ENCODE data around the gene KCNMB3. TPM values are rescaled to one million over a fixed set of nuclear protein-coding genes. Genes with fewer than 3 reads are reported as not detected.
"Not testable (repeated sequence)": the region's sequence is repeated elsewhere in the genome, so short reads cannot be mapped to it uniquely, and the experiment has no call there.

KCNMB3 gene
- total RNA-seq, 3 donors from 2014 or later, result 3.7 to 7.3 (median 4.9) TPM

DNA sequence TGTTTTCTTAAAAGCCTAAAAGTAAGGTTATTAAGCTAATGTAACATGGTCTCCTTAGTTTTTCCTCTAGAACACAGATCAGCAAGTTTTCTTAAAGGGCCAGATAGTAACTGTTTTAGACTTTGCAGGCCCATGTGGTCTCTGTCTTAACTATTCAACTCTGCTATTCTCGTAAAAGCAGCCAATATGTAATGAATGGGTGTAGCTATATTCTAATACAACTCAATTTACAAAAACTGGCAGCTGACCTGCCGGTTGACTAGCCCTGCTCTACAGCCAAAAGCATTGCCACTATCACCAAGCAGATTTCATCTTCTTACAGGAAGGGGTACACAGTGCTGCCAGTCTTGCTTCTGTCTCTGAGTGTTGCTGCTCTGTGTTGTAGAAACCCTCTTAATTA, 27.4 kb downstream of the KCNMB3 start:
- intact Hi-C loops (cut with DNase I; ENCODE audit: low total_unique reads), result loop anchor here (2.0 kb wide), 1 partner anchor 55 kb away; no protein-coding TSS in a partner anchor

DNA sequence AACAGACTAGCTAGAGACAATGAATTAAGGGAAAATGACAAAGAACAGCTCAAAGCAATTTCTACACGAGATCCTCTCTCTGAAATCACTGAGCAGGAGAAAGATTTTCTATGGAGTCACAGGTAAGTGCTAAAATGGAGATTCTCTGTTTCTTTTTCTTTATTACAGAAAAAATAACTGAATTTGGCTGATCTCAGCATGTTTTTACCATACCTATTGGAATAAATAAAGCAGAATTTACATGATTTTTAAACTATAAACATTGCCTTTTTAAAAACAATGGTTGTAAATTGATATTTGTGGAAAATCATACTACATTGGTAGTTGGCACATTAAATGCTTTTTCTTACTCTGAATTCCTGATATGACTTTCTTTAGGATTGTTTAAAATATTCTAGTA, 32.7 kb downstream of the KCNMB3 start:
- intact Hi-C loops (cut with DNase I; ENCODE audit: low total_unique reads); H3K9me3 ChIP-seq; H3K27ac ChIP-seq; H3K4me3 ChIP-seq; H3K4me1 ChIP-seq; DNase-seq (ENCODE audit: low spot score in 2 of 2); H3K27me3 ChIP-seq; H3K36me3 ChIP-seq: not testable (repeated sequence)

More for the DNA sequence above, 27.4 kb downstream of the KCNMB3 start:
- no peak overlapping the region for H3K27ac ChIP-seq
- no peaks in the 10 kb centered on the region for H3K4me1 ChIP-seq
- no peaks in the 10 kb centered on the region for H3K27me3 ChIP-seq
- DNase-seq (ENCODE audit: low spot score in 2 of 2), result no peak
- no peak overlapping the region for H3K4me3 ChIP-seq
- no peak for TF ChIP-seq POLR2AphosphoS5 (IDR thresholded peaks at IDR 0.05)
- TF ChIP-seq POLR2A (IDR thresholded peaks at IDR 0.05), result no peak
- TF ChIP-seq, protein P1, sequence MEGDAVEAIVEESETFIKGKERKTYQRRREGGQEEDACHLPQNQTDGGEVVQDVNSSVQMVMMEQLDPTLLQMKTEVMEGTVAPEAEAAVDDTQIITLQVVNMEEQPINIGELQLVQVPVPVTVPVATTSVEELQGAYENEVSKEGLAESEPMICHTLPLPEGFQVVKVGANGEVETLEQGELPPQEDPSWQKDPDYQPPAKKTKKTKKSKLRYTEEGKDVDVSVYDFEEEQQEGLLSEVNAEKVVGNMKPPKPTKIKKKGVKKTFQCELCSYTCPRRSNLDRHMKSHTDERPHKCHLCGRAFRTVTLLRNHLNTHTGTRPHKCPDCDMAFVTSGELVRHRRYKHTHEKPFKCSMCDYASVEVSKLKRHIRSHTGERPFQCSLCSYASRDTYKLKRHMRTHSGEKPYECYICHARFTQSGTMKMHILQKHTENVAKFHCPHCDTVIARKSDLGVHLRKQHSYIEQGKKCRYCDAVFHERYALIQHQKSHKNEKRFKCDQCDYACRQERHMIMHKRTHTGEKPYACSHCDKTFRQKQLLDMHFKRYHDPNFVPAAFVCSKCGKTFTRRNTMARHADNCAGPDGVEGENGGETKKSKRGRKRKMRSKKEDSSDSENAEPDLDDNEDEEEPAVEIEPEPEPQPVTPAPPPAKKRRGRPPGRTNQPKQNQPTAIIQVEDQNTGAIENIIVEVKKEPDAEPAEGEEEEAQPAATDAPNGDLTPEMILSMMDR (IDR thresholded peaks at IDR 0.05), result no peak
- H3K36me3 ChIP-seq, result no peaks in the 10 kb centered on the region
- no peaks in the 10 kb centered on the region for H3K9me3 ChIP-seq

- H3K4me1 ChIP-seq; H3K36me3 ChIP-seq; H3K4me3 ChIP-seq; H3K27ac ChIP-seq; H3K9me3 ChIP-seq; H3K27me3 ChIP-seq; intact Hi-C loops (cut with DNase I; ENCODE audit: low total_unique reads); DNase-seq (ENCODE audit: low spot score in 2 of 2): not testable (repeated sequence)
These were observed 35.4 kb downstream of the KCNMB3 start for GRCh38 chr3:179215550-179215949.

- Histone ChIP-seq H3K27me3 (no peaks in the 10 kb centered on the region), H3K4me3 (no peak overlapping the region), H3K4me1 (no peaks in the 10 kb centered on the region), H3K27ac (no peak overlapping the region), H3K36me3 (no peaks in the 10 kb centered on the region), H3K9me3 (no peaks in the 10 kb centered on the region)
- intact Hi-C loops (cut with DNase I; ENCODE audit: low total_unique reads), result no loop called here
- no peak for DNase-seq (ENCODE audit: low spot score in 2 of 2)
- TF ChIP-seq, protein P1 (IDR thresholded peaks at IDR 0.05), result no peak
- no peak for TF ChIP-seq POLR2AphosphoS5 (IDR thresholded peaks at IDR 0.05)
- no peak for TF ChIP-seq POLR2A (IDR thresholded peaks at IDR 0.05)
These were observed 50.1 kb downstream of the KCNMB3 start for GRCh38 chr3:179200790-179201189.

- H3K27ac ChIP-seq, result peak overlapping the region in 1 of 2 donors; percentile 14
- H3K4me3 ChIP-seq, result no peak overlapping the region
- no peaks in the 10 kb centered on the region for H3K27me3 ChIP-seq
- TF ChIP-seq POLR2A (IDR thresholded peaks at IDR 0.05) (no peak), POLR2AphosphoS5 (IDR thresholded peaks at IDR 0.05) (no peak)
- TF ChIP-seq, protein P1 (IDR thresholded peaks at IDR 0.05), result no peak
- H3K9me3 ChIP-seq, result no peaks in the 10 kb centered on the region
- no peak for DNase-seq (ENCODE audit: low spot score in 2 of 2)
- no peaks in the 10 kb centered on the region for H3K4me1 ChIP-seq
- no peaks in the 10 kb centered on the region for H3K36me3 ChIP-seq
- intact Hi-C loops (cut with DNase I; ENCODE audit: low total_unique reads), result no loop called here
These were observed 54.2 kb downstream of the KCNMB3 start for GRCh38 chr3:179196700-179197099.

DNA sequence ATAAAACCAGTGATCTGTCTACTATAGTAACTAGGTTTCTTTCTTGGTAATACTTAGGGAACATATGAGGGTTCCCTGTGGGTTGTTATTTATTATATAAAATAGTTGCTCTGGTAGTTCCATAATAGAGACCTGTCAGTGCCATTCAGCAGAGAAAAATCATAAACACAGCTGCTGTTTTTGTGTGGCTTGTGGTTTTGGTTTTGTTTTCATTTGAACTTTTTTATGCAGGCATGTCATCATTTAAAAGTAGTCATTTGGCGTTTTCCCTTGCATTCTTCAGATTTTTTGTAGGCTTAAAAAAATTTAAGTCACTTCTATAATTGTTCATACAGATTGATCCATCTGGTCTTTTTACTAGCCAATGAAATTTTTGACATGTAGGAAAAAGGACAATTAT, 54.8 kb downstream of the KCNMB3 start:
- H3K27me3 ChIP-seq, result no peaks in the 10 kb centered on the region
- no peak overlapping the region for H3K4me3 ChIP-seq
- no peak for TF ChIP-seq POLR2AphosphoS5 (IDR thresholded peaks at IDR 0.05)
- TF ChIP-seq, protein P1 (IDR thresholded peaks at IDR 0.05), result no peak
- TF ChIP-seq POLR2A (IDR thresholded peaks at IDR 0.05), result no peak
- intact Hi-C loops (cut with DNase I; ENCODE audit: low total_unique reads), result no loop called here
- H3K4me1 ChIP-seq, result no peaks in the 10 kb centered on the region
- H3K9me3 ChIP-seq, result no peaks in the 10 kb centered on the region
- H3K27ac ChIP-seq, result no peak overlapping the region
- no peak for DNase-seq (ENCODE audit: low spot score in 2 of 2)
- H3K36me3 ChIP-seq, result no peaks in the 10 kb centered on the region

Data from breast epithelium (tissue), 4 donors.